WTC11 (cell line): ENCODE data around the gene AK5. TPM values are rescaled to one million over a fixed set of nuclear protein-coding genes. Genes with fewer than 3 reads are reported as not detected.

Source experiments
- ATAC-seq: fragments of 200-7000 bp; cut with Tn5 transposase; 2 replicates; pipeline ENCODE4 v1.10.0; 2021; ENCODE audit warnings: mild to moderate bottlenecking, moderate library complexity
- CTCF ChIA-PET: fragments of 300-600 bp; sonication (Branson Sonifier 250); formaldehyde crosslinking; loops from one replicate; lab custom pipeline; 2021; ENCODE audit warnings: antibody characterized with exemption; lab: Charles Lee
- POLR2A ChIA-PET: fragments of 350-600 bp; sonication (Branson Sonifier 250); formaldehyde crosslinking; loops from one replicate; lab custom pipeline; 2021; ENCODE audit warnings: antibody characterized with exemption; lab: Charles Lee
- DNase-seq: peaks from one replicate; pipeline ENCODE4 v3.0.0; 2021; ENCODE audit warnings: low spot score
- H3K27ac Mint-ChIP-seq: 2 replicates; pipeline ENCODE4 v1.8.0; 2021; ENCODE audit warnings: mixed read lengths
- H3K27me3 Mint-ChIP-seq: 2 replicates; pipeline ENCODE4 v1.8.0; 2021; ENCODE audit warnings: low read depth, mild to moderate bottlenecking, moderate library complexity, mixed read lengths
- H3K36me3 Mint-ChIP-seq: 2 replicates; pipeline ENCODE4 v1.8.0; 2021; ENCODE audit warnings: mixed read lengths
- H3K4me1 Mint-ChIP-seq: 2 replicates; pipeline ENCODE4 v1.8.0; 2022; ENCODE audit warnings: mixed read lengths
- H3K4me3 Mint-ChIP-seq: 2 replicates; pipeline ENCODE4 v1.8.0; 2021; ENCODE audit warnings: mild to moderate bottlenecking, moderate library complexity, mixed read lengths
- H3K9me3 Mint-ChIP-seq: 2 replicates; pipeline ENCODE4 v1.8.0; 2021; ENCODE audit warnings: mixed read lengths
- ATF1 ChIP-seq: sonication (generic); formaldehyde crosslinking; IDR thresholded peaks from 2 replicates; pipeline ENCODE4 v1.8.1; 2023; ENCODE audit warnings: mild to moderate bottlenecking, moderate library complexity, missing genetic modification reagents
- CBFB ChIP-seq: sonication (generic); formaldehyde crosslinking; IDR thresholded peaks from 2 replicates; pipeline ENCODE4 v1.8.1; 2022; ENCODE audit warnings: mild to moderate bottlenecking, low read depth, missing genetic modification reagents
- CREM ChIP-seq: sonication (generic); formaldehyde crosslinking; IDR thresholded peaks from 2 replicates; pipeline ENCODE4 v1.8.1; 2022; ENCODE audit warnings: mild to moderate bottlenecking, missing genetic modification reagents, moderate library complexity
- CTCF ChIP-seq: fragments of 200-600 bp; IDR thresholded peaks from 2 replicates; pipeline ENCODE4 v1.8.0; 2022; ENCODE audit warnings: antibody characterized with exemption
- ERG ChIP-seq: fragments of 250-450 bp; sonication (Bioruptor Pico); IDR thresholded peaks from 2 replicates; pipeline ENCODE4 v1.8.0; 2021; ENCODE audit warnings: mild to moderate bottlenecking
- FOXK1 ChIP-seq: sonication (generic); formaldehyde crosslinking; IDR thresholded peaks from 2 replicates; pipeline ENCODE4 v1.8.0; 2022; ENCODE audit warnings: mild to moderate bottlenecking, moderate library complexity, missing genetic modification reagents
- HMGA2 ChIP-seq: fragments of 250-450 bp; sonication (Bioruptor Pico); IDR thresholded peaks from 2 replicates; pipeline ENCODE4 v1.4.0; 2021; ENCODE audit warnings: mild to moderate bottlenecking, moderate library complexity
- JAZF1 ChIP-seq: fragments of 250-450 bp; sonication (Bioruptor Pico); IDR thresholded peaks from 2 replicates; pipeline ENCODE4 v1.9.0; 2021; ENCODE audit warnings: moderate library complexity, mild to moderate bottlenecking, inconsistent platforms
- OVOL2 ChIP-seq: fragments of 250-450 bp; sonication (Bioruptor Pico); IDR thresholded peaks from 2 replicates; pipeline ENCODE4 v1.9.0; 2021; ENCODE audit warnings: mild to moderate bottlenecking, borderline replicate concordance
- SP1 ChIP-seq: sonication (generic); formaldehyde crosslinking; conservative IDR thresholded peaks from 2 replicates; pipeline ENCODE4 v1.8.1; 2022; ENCODE audit warnings: missing genetic modification reagents
- USF2 ChIP-seq: sonication (generic); formaldehyde crosslinking; IDR thresholded peaks from 2 replicates; pipeline ENCODE4 v1.8.1; 2023; ENCODE audit warnings: mild to moderate bottlenecking, missing genetic modification reagents, moderate library complexity
- ZNF396 ChIP-seq: fragments of 250-450 bp; sonication (Bioruptor Pico); IDR thresholded peaks from 2 replicates; pipeline ENCODE4 v1.8.0; 2021; ENCODE audit warnings: mild to moderate bottlenecking, moderate library complexity, borderline replicate concordance
- total RNA-seq: library from RNA; stranded (reverse); gene quantifications from 3 replicates; pipeline ENCODE4 v1.2.3, GENCODE V29; 2021
- TF ChIP-seq, protein P1 (sequence below): sonication (generic); formaldehyde crosslinking; IDR thresholded peaks from 2 replicates; pipeline ENCODE4 v1.8.1; 2023; ENCODE audit warnings: mild to moderate bottlenecking, missing genetic modification reagents, borderline replicate concordance
- TF ChIP-seq, protein P2 (sequence below): sonication (generic); formaldehyde crosslinking; IDR thresholded peaks from 2 replicates; pipeline ENCODE4 v1.8.0; 2022; ENCODE audit warnings: mild to moderate bottlenecking, missing genetic modification reagents
- TF ChIP-seq, protein P3 (sequence below): sonication (generic); formaldehyde crosslinking; IDR thresholded peaks from 2 replicates; pipeline ENCODE4 v1.8.0; 2022; ENCODE audit warnings: missing genetic modification reagents

The AK5 gene
- total RNA-seq, 1 experiment from 2014 or later, result 3.0 TPM

DNA sequence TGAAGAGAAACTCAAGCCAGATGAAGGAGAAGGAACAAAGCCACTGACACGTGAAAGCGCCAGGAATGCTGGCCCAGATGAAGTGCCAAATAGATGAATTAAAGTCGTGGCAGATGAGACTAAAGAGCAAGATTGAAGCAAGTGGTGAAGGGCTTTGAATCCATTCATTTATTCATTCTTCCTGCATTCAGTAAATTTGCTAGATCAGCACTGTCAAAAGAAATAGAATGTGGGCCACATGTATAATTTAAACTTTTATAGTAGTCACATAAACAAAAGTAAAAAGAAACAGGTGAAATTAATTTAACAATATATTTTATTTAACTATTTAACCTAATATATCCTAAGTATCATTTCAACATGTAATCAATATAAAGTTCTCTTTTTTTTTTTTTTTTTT lies 265.1 kb downstream of the AK5 start:
- ATAC-seq (no peak), DNase-seq (no peak)
- Mint-ChIP-seq H3K27me3 (no peaks in the 10 kb centered on the region; the same call in 1 of the 2 replicates), H3K9me3 (no peaks in the 10 kb centered on the region), H3K27ac (no peak overlapping the region), H3K4me1 (no peaks in the 10 kb centered on the region), H3K4me3 (no peak overlapping the region), H3K36me3 (no peaks in the 10 kb centered on the region)
- TF ChIP-seq, protein P1, sequence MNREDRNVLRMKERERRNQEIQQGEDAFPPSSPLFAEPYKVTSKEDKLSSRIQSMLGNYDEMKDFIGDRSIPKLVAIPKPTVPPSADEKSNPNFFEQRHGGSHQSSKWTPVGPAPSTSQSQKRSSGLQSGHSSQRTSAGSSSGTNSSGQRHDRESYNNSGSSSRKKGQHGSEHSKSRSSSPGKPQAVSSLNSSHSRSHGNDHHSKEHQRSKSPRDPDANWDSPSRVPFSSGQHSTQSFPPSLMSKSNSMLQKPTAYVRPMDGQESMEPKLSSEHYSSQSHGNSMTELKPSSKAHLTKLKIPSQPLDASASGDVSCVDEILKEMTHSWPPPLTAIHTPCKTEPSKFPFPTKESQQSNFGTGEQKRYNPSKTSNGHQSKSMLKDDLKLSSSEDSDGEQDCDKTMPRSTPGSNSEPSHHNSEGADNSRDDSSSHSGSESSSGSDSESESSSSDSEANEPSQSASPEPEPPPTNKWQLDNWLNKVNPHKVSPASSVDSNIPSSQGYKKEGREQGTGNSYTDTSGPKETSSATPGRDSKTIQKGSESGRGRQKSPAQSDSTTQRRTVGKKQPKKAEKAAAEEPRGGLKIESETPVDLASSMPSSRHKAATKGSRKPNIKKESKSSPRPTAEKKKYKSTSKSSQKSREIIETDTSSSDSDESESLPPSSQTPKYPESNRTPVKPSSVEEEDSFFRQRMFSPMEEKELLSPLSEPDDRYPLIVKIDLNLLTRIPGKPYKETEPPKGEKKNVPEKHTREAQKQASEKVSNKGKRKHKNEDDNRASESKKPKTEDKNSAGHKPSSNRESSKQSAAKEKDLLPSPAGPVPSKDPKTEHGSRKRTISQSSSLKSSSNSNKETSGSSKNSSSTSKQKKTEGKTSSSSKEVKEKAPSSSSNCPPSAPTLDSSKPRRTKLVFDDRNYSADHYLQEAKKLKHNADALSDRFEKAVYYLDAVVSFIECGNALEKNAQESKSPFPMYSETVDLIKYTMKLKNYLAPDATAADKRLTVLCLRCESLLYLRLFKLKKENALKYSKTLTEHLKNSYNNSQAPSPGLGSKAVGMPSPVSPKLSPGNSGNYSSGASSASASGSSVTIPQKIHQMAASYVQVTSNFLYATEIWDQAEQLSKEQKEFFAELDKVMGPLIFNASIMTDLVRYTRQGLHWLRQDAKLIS (CRISPR knock-in tag), result no peak
- TF ChIP-seq FOXK1 (CRISPR knock-in tag) (no peak), CTCF (no peak), CREM (CRISPR knock-in tag) (no peak), JAZF1 (no peak), USF2 (CRISPR knock-in tag) (no peak), ZNF396 (CRISPR knock-in tag) (no peak)
- TF ChIP-seq, protein P2, sequence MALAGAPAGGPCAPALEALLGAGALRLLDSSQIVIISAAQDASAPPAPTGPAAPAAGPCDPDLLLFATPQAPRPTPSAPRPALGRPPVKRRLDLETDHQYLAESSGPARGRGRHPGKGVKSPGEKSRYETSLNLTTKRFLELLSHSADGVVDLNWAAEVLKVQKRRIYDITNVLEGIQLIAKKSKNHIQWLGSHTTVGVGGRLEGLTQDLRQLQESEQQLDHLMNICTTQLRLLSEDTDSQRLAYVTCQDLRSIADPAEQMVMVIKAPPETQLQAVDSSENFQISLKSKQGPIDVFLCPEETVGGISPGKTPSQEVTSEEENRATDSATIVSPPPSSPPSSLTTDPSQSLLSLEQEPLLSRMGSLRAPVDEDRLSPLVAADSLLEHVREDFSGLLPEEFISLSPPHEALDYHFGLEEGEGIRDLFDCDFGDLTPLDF (CRISPR knock-in tag), result no peak
- TF ChIP-seq, protein P3, sequence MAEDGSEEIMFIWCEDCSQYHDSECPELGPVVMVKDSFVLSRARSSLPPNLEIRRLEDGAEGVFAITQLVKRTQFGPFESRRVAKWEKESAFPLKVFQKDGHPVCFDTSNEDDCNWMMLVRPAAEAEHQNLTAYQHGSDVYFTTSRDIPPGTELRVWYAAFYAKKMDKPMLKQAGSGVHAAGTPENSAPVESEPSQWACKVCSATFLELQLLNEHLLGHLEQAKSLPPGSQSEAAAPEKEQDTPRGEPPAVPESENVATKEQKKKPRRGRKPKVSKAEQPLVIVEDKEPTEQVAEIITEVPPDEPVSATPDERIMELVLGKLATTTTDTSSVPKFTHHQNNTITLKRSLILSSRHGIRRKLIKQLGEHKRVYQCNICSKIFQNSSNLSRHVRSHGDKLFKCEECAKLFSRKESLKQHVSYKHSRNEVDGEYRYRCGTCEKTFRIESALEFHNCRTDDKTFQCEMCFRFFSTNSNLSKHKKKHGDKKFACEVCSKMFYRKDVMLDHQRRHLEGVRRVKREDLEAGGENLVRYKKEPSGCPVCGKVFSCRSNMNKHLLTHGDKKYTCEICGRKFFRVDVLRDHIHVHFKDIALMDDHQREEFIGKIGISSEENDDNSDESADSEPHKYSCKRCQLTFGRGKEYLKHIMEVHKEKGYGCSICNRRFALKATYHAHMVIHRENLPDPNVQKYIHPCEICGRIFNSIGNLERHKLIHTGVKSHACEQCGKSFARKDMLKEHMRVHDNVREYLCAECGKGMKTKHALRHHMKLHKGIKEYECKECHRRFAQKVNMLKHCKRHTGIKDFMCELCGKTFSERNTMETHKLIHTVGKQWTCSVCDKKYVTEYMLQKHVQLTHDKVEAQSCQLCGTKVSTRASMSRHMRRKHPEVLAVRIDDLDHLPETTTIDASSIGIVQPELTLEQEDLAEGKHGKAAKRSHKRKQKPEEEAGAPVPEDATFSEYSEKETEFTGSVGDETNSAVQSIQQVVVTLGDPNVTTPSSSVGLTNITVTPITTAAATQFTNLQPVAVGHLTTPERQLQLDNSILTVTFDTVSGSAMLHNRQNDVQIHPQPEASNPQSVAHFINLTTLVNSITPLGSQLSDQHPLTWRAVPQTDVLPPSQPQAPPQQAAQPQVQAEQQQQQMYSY (CRISPR knock-in tag), result no peak
- POLR2A ChIA-PET, result no interaction called here
- CTCF ChIA-PET, result no interaction called here

GRCh38 chr1:77548285-77548684 lies 266.5 kb downstream of the AK5 start:
- CTCF ChIA-PET, result interaction anchor here (0.6 kb wide), 2 partner anchors 155 to 234 kb away, joined by 3 read pairs; no protein-coding TSS in a partner anchor
- Mint-ChIP-seq H3K36me3 (no peaks in the 10 kb centered on the region), H3K4me1 (no peaks in the 10 kb centered on the region)
- TF ChIP-seq SP1 (CRISPR knock-in tag) (no peak), ATF1 (CRISPR knock-in tag) (no peak), ERG (CRISPR knock-in tag) (no peak), OVOL2 (CRISPR knock-in tag) (no peak), HMGA2 (no peak), CBFB (CRISPR knock-in tag) (no peak)
- TF ChIP-seq, all 79 proteins: peak for 0
- Mint-ChIP-seq H3K4me3 (no peak overlapping the region), H3K27me3 (no peaks in the 10 kb centered on the region; the same call in 1 of the 2 replicates), H3K27ac (no peak overlapping the region), H3K9me3 (no peaks in the 10 kb centered on the region)
- ATAC-seq (no peak), DNase-seq (no peak)
- POLR2A ChIA-PET, result no interaction called here
